ENCODE data around the gene MRPL24. TPM values are rescaled to one million over a fixed set of nuclear protein-coding genes. Genes with fewer than 3 reads are reported as not detected.

Gene MRPL24
- total and polyA plus RNA-seq, 9 of the 15 experiments (the other 6 are each of a cell fraction or from before 2014, with no cell fraction given), result 74.3 to 267 (median 113) TPM

GRCh38 chr1:156749419-156750118 is 8.7 kb upstream of the MRPL24 start (continued):
- TF ChIP-seq ZNF23 (CRISPR knock-in tag; IDR thresholded peaks at IDR 0.05), result no peak
- TF ChIP-seq NCOR1 (IDR thresholded peaks at IDR 0.05), result 0 out of 2 replicates have a peak, but pooled peaks have one; percentile 45
- no peak for TF ChIP-seq NCOA1 (IDR thresholded peaks at IDR 0.05; ENCODE audit: low read depth)
- TF ChIP-seq POLR2A (conservative IDR thresholded peaks at IDR 0.05), result 0 out of 2 replicates have a peak, but pooled peaks have one; percentile 13
- TF ChIP-seq SAFB (IDR thresholded peaks at IDR 0.05; ENCODE audit: borderline replicate concordance, low read depth, low read length), result no peak
- TF ChIP-seq TAF1 (IDR thresholded peaks at IDR 0.05; ENCODE audit: control insufficient read depth, extremely low read depth, insufficient read depth, low read length, severe bottlenecking), result peak; percentile 54
- TF ChIP-seq ARID3A (IDR thresholded peaks at IDR 0.05; ENCODE audit: borderline replicate concordance, low read depth, low read length), result no peak
- TF ChIP-seq SIN3A (IDR thresholded peaks at IDR 0.05; ENCODE audit: borderline replicate concordance in 2 of 2, control insufficient read depth in 1 of 2, low read depth in 2 of 2, low read length in 2 of 2), result peak in 1 of 2 experiments; percentile 10; a peak in 1 of 4 replicates
- TF ChIP-seq RBM25 (IDR thresholded peaks at IDR 0.05; ENCODE audit: low read depth, low read length, severe bottlenecking), result no peak
- TF ChIP-seq, protein P1, sequence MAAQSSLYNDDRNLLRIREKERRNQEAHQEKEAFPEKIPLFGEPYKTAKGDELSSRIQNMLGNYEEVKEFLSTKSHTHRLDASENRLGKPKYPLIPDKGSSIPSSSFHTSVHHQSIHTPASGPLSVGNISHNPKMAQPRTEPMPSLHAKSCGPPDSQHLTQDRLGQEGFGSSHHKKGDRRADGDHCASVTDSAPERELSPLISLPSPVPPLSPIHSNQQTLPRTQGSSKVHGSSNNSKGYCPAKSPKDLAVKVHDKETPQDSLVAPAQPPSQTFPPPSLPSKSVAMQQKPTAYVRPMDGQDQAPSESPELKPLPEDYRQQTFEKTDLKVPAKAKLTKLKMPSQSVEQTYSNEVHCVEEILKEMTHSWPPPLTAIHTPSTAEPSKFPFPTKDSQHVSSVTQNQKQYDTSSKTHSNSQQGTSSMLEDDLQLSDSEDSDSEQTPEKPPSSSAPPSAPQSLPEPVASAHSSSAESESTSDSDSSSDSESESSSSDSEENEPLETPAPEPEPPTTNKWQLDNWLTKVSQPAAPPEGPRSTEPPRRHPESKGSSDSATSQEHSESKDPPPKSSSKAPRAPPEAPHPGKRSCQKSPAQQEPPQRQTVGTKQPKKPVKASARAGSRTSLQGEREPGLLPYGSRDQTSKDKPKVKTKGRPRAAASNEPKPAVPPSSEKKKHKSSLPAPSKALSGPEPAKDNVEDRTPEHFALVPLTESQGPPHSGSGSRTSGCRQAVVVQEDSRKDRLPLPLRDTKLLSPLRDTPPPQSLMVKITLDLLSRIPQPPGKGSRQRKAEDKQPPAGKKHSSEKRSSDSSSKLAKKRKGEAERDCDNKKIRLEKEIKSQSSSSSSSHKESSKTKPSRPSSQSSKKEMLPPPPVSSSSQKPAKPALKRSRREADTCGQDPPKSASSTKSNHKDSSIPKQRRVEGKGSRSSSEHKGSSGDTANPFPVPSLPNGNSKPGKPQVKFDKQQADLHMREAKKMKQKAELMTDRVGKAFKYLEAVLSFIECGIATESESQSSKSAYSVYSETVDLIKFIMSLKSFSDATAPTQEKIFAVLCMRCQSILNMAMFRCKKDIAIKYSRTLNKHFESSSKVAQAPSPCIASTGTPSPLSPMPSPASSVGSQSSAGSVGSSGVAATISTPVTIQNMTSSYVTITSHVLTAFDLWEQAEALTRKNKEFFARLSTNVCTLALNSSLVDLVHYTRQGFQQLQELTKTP (IDR thresholded peaks at IDR 0.05; ENCODE audit: low read depth in 1 of 2, partially characterized antibody in 2 of 2), result no peak
- TF ChIP-seq CBFA2T3 (IDR thresholded peaks at IDR 0.05), result peak; percentile 70
- TF ChIP-seq MNT (conservative IDR thresholded peaks at IDR 0.05), result 0 out of 4 replicates have a peak, but pooled peaks of 1 of the 2 experiments have one; percentile 3
